Brain microvascular endothelial cell (primary cell): Measurements from ENCODE around the gene PRPF39.
A peak's percentile ranks its signal among the peaks of the same experiment; 100 is the strongest.

Experiments used
- DNase-seq: peaks from one replicate; pipeline ENCODE4 v3.0.0-alpha.2; 2020
- H3K27ac ChIP-seq: fragments of 250-450 bp; sonication (Bioruptor Pico); 2 replicates; pipeline ENCODE4 v1.5.1; 2020; ENCODE audit warnings: mild to moderate bottlenecking, moderate library complexity
- H3K27me3 ChIP-seq: fragments of 250-450 bp; sonication (Bioruptor Pico); replicated peaks from 2 replicates; pipeline ENCODE4 v1.5.1; 2020; ENCODE audit warnings: mild to moderate bottlenecking
- H3K36me3 ChIP-seq: fragments of 250-450 bp; sonication (Bioruptor Pico); replicated peaks from 2 replicates; pipeline ENCODE4 v1.5.1; 2020; ENCODE audit warnings: mild to moderate bottlenecking
- H3K4me3 ChIP-seq: 2 replicates; pipeline ENCODE4 v1.5.1; 2011; ENCODE audit warnings: low read depth, mild to moderate bottlenecking, control low read depth, low read length, moderate library complexity
- in situ Hi-C: cut with HindIII; loops from 2 replicates; pipeline ENCODE4 v1.10.0; 2017; ENCODE audit warnings: low sequenced_read_pairs, low pct_ligation_motif_present
- TF ChIP-seq, protein P1 (sequence below): IDR thresholded peaks from 2 replicates; pipeline ENCODE4 v1.5.1; 2011; ENCODE audit warnings: low read depth, mild to moderate bottlenecking, moderate library complexity, low read length, control low read depth, inconsistent platforms; ENCODE audit errors: missing control alignments

Gene PRPF39

DNA sequence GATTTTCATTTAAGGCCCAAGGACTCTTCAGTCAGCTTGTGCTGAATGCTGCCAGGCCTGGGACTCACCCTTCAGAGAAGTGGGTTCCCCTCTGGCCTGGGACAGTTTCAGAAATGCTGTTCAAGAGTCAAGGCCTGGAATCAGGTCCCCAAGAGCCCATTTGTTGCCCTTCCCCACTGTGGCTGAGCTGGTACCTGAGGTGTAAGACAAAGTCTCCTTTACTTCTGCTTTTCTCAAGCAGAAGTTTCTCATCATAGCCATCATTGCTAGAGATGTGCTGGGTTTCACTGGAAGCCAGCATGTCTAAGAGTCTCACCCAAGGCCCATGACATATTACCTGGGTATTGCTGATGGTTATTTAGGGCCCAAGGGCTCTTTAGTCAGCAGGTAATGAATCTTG is 60.7 kb downstream of the PRPF39 start:
- DNase-seq: no peak
- Histone ChIP-seq H3K27ac (no peak overlapping the region), H3K27me3 (no peaks in the 10 kb centered on the region), H3K36me3 (no peaks in the 10 kb centered on the region), H3K4me3 (no peak overlapping the region)
- TF ChIP-seq, protein P1, sequence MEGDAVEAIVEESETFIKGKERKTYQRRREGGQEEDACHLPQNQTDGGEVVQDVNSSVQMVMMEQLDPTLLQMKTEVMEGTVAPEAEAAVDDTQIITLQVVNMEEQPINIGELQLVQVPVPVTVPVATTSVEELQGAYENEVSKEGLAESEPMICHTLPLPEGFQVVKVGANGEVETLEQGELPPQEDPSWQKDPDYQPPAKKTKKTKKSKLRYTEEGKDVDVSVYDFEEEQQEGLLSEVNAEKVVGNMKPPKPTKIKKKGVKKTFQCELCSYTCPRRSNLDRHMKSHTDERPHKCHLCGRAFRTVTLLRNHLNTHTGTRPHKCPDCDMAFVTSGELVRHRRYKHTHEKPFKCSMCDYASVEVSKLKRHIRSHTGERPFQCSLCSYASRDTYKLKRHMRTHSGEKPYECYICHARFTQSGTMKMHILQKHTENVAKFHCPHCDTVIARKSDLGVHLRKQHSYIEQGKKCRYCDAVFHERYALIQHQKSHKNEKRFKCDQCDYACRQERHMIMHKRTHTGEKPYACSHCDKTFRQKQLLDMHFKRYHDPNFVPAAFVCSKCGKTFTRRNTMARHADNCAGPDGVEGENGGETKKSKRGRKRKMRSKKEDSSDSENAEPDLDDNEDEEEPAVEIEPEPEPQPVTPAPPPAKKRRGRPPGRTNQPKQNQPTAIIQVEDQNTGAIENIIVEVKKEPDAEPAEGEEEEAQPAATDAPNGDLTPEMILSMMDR: no peak
- in situ Hi-C loops: no loop called here

DNA sequence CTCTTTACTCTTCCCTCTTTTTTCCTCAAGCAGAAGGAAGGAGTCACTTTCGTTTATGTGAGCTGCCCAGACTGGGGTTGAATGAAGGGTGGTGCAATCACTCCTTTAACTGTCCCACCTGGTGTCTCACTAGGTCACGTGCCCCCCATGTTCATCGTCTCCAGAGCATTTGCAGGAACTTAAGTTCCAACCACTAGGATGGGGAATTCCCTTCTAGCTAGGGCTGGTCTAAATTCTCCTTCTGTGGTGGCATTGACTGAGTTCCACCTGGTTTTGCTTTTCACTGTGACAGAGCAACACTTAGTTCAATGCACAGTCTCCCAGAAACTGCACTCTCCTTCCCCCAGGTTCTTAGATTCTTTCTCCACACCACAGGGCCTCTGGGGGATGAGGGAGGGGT is 61.3 kb downstream of the PRPF39 start:
- Histone ChIP-seq H3K4me3 (no peak overlapping the region), H3K27me3 (no peaks in the 10 kb centered on the region), H3K36me3 (no peaks in the 10 kb centered on the region), H3K27ac (no peak overlapping the region)
- DNase-seq: no peak
- TF ChIP-seq, protein P1: no peak
- in situ Hi-C loops: no loop called here

GRCh38 chr14:45149602-45150001 is 65.7 kb downstream of the PRPF39 start:
- in situ Hi-C loops: no loop called here
- H3K36me3 ChIP-seq: no peaks in the 10 kb centered on the region
- H3K27me3 ChIP-seq: no peaks in the 10 kb centered on the region
- H3K27ac ChIP-seq: no peak overlapping the region
- no peak overlapping the region for H3K4me3 ChIP-seq
- DNase-seq: no peak
- TF ChIP-seq, protein P1: no peak

- H3K4me3 ChIP-seq: no peak overlapping the region
- H3K27me3 ChIP-seq: no peaks in the 10 kb centered on the region
- H3K27ac ChIP-seq: no peak overlapping the region
- in situ Hi-C loops: no loop called here
- H3K36me3 ChIP-seq: no peaks in the 10 kb centered on the region
- TF ChIP-seq, protein P1: no peak
- DNase-seq: no peak
Observed at GRCh38 chr14:45150386-45150890, 66.5 kb downstream of the PRPF39 start.

DNA sequence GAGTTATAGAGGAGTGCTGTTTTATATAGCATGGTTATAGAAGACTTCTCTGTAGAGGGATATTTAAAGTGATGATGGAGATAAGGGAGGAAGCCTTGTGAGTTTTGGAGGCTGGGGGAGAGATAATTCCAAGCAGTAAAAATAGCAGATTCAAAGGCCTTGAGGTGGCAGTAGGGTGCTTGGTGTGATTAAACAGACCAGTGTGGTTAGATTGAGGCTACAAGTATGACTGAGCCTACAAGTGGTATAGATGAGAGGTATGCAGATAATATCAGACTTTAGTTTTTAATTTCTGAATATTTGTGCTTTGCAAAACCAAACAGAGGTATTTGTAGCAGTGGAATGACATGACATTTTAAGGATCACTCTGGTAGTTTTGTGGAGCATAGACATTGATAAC is 72.2 kb downstream of the PRPF39 start:
- Histone ChIP-seq H3K4me3 (no peak overlapping the region), H3K27me3 (no peaks in the 10 kb centered on the region), H3K27ac (no peak overlapping the region), H3K36me3 (no peaks in the 10 kb centered on the region)
- no peak for DNase-seq
- TF ChIP-seq, protein P1: peak; percentile 31
- in situ Hi-C loops: no loop called here
